Measurements from ENCODE around the gene DNAJC21. TPM values are rescaled to one million over a fixed set of nuclear protein-coding genes. Genes with fewer than 3 reads are reported as not detected.

The DNAJC21 gene
- total RNA-seq, 1 donor from 2014 or later = 66.4 TPM

GRCh38 chr5:34928267-34928666 lies 1.1 kb upstream of the DNAJC21 start:
- H3K4me3 Mint-ChIP-seq (ENCODE audit: unreplicated experiment) = no peak overlapping the region
- peaks cover 5% of the 10 kb centered on the region for H3K36me3 Mint-ChIP-seq (ENCODE audit: low read depth, unreplicated experiment)
- Histone ChIP-seq H3K36me3 (ENCODE audit: insufficient read depth, low read length) (peaks cover 25% of the 10 kb centered on the region), H3K9me3 (ENCODE audit: insufficient read depth, low read depth, low read length) (no peaks in the 10 kb centered on the region), H3K4me2 (ENCODE audit: low read length) (no peak overlapping the region), H4K20me1 (ENCODE audit: insufficient read depth, low read length) (peaks cover 21% of the 10 kb centered on the region), H3K27ac (ENCODE audit: low read depth, low read length) (no peak overlapping the region), H3K9ac (ENCODE audit: low read length) (no peak overlapping the region), H3K79me2 (ENCODE audit: insufficient read depth, low read length) (peaks cover 54% of the 10 kb centered on the region), H2AFZ (ENCODE audit: low read depth, low read length) (no peak overlapping the region), H3K4me3 (ENCODE audit: insufficient read depth, low read depth, low read length) (no peak overlapping the region), H3K4me1 (ENCODE audit: insufficient read depth, low read length) (peaks cover 17% of the 10 kb centered on the region), H3K27me3 (ENCODE audit: insufficient read depth, low read length) (no peaks in the 10 kb centered on the region)
- FAIRE-seq (no peak), DNase-seq (ENCODE audit: low read depth) (no peak)
- no peak for TF ChIP-seq CTCF (IDR thresholded peaks at IDR 0.05; ENCODE audit: insufficient read depth, low read depth, low read length)
- TF ChIP-seq EZH2 (IDR thresholded peaks at IDR 0.05; ENCODE audit: insufficient read depth, low read length) = no peak
- H3K4me1 Mint-ChIP-seq (ENCODE audit: low read depth, unreplicated experiment) = peaks cover 25% of the 10 kb centered on the region
- H3K27ac Mint-ChIP-seq (ENCODE audit: unreplicated experiment) = no peak overlapping the region
- no peaks in the 10 kb centered on the region for H3K27me3 Mint-ChIP-seq (ENCODE audit: low read depth, unreplicated experiment)
- H3K9me3 Mint-ChIP-seq (ENCODE audit: unreplicated experiment) = no peaks in the 10 kb centered on the region

GRCh38 chr5:34929720-34930461 lies 532 bp downstream of the DNAJC21 start:
- peaks cover 59% of the 10 kb centered on the region for H3K79me2 ChIP-seq (ENCODE audit: insufficient read depth, low read length)
- no peak for FAIRE-seq
- no peaks in the 10 kb centered on the region for H3K9me3 Mint-ChIP-seq (ENCODE audit: unreplicated experiment)

More at GRCh38 chr5:34929720-34930461, 532 bp downstream of the DNAJC21 start:
- H3K4me3 ChIP-seq (ENCODE audit: insufficient read depth, low read depth, low read length) = peak overlapping the region; percentile 90
- peak; percentile 72 for DNase-seq (ENCODE audit: low read depth)
- H3K9me3 ChIP-seq (ENCODE audit: insufficient read depth, low read depth, low read length) = no peaks in the 10 kb centered on the region
- Mint-ChIP-seq H3K27ac (ENCODE audit: unreplicated experiment) (peak overlapping the region; percentile 49), H3K36me3 (ENCODE audit: low read depth, unreplicated experiment) (peaks cover 3% of the 10 kb centered on the region), H3K4me1 (ENCODE audit: low read depth, unreplicated experiment) (peaks cover 13% of the 10 kb centered on the region), H3K4me3 (ENCODE audit: unreplicated experiment) (peak overlapping the region; percentile 88), H3K27me3 (ENCODE audit: low read depth, unreplicated experiment) (no peaks in the 10 kb centered on the region)
- no peaks in the 10 kb centered on the region for H3K27me3 ChIP-seq (ENCODE audit: insufficient read depth, low read length)
- no peak for TF ChIP-seq CTCF (IDR thresholded peaks at IDR 0.05; ENCODE audit: insufficient read depth, low read depth, low read length)
- no peak for TF ChIP-seq EZH2 (IDR thresholded peaks at IDR 0.05; ENCODE audit: insufficient read depth, low read length)
- peak overlapping the region; percentile 77 for H2AFZ ChIP-seq (ENCODE audit: low read depth, low read length)
- peaks cover 5% of the 10 kb centered on the region for H3K4me1 ChIP-seq (ENCODE audit: insufficient read depth, low read length)
- peaks cover 34% of the 10 kb centered on the region for H4K20me1 ChIP-seq (ENCODE audit: insufficient read depth, low read length)
- H3K36me3 ChIP-seq (ENCODE audit: insufficient read depth, low read length) = peaks cover 23% of the 10 kb centered on the region
- H3K9ac ChIP-seq (ENCODE audit: low read length) = peak overlapping the region; percentile 91
- peak overlapping the region; percentile 79 for H3K27ac ChIP-seq (ENCODE audit: low read depth, low read length)
- H3K4me2 ChIP-seq (ENCODE audit: low read length) = peak overlapping the region; percentile 88
